Panc1 (cell line): ENCODE measurements around the gene CTTNBP2NL. TPM values are rescaled to one million over a fixed set of nuclear protein-coding genes. Genes with fewer than 3 reads are reported as not detected.
"Not testable (repeated sequence)": the region's sequence is repeated elsewhere in the genome, so short reads cannot be mapped to it uniquely, and the experiment has no call there.

Experiments
- ATAC-seq: fragments of 200-7000 bp; cut with Tn5 transposase; 2 replicates; pipeline ENCODE4 v1.9.1; 2020; ENCODE audit warnings: mild to moderate bottlenecking, moderate library complexity
- BruUV-seq: library from RNA; stranded (reverse); fragments of 400-500 nt; replicated peaks from 2 replicates; lab custom pipeline; 2021; lab: Mats Ljungman, UMichigan
- CTCF ChIA-PET: fragments of 300-600 bp; sonication (Branson Sonifier 250); formaldehyde crosslinking; loops from one replicate; lab custom pipeline; 2022; ENCODE audit warnings: antibody characterized with exemption; lab: Charles Lee
- POLR2A ChIA-PET: fragments of 300-600 bp; sonication (Branson Sonifier 250); formaldehyde crosslinking; loops from one replicate; lab custom pipeline; 2022; ENCODE audit warnings: antibody characterized with exemption; lab: Charles Lee
- DNase-seq: peaks from one replicate; pipeline ENCODE4 v3.0.0-alpha.2; 2010; ENCODE audit warnings: low read depth, low spot score
- H3K27ac ChIP-seq: 2 replicates; pipeline ENCODE4 v1.5.1; 2011; ENCODE audit warnings: mild to moderate bottlenecking, low read length, inconsistent platforms
- H3K27me3 ChIP-seq: fragments of 200-500 bp; sonication (Bioruptor generic); 2 replicates; pipeline ENCODE4 v1.6.0; 2014; ENCODE audit warnings: low read length, inconsistent platforms; ENCODE audit not compliant: control insufficient read depth, insufficient read depth
- H3K36me3 ChIP-seq: fragments of 200-500 bp; sonication (Bioruptor generic); 2 replicates; pipeline ENCODE4 v1.5.1; 2014; ENCODE audit warnings: inconsistent platforms, mild to moderate bottlenecking, low read length, moderate library complexity; ENCODE audit not compliant: control insufficient read depth, insufficient read depth
- H3K4me1 ChIP-seq: 2 replicates; pipeline ENCODE4 v1.5.1; 2011; ENCODE audit warnings: inconsistent platforms, mild to moderate bottlenecking, low read length, moderate library complexity; ENCODE audit not compliant: control insufficient read depth, insufficient read depth
- H3K4me3 ChIP-seq, 2 experiments: 2 replicates each; pipeline ENCODE4 v1.5.1; 2011 to 2012; ENCODE audit warnings: low read depth in 2 of 2, low read length in 2 of 2, mild to moderate bottlenecking in 2 of 2, inconsistent platforms in 1 of 2, moderate library complexity in 1 of 2
- H3K9me3 ChIP-seq: fragments of 200-500 bp; sonication (Bioruptor generic); 2 replicates; pipeline ENCODE4 v1.5.1; 2014; ENCODE audit warnings: low read depth, mild to moderate bottlenecking, inconsistent platforms, low read length, moderate library complexity; ENCODE audit not compliant: control insufficient read depth, insufficient read depth
- CTCF ChIP-seq: fragments of 450-650 bp; IDR thresholded peaks from 2 replicates; pipeline ENCODE4 v1.5.1; 2017; ENCODE audit warnings: mild to moderate bottlenecking
- POLR2AphosphoS5 ChIP-seq: IDR thresholded peaks from 2 replicates; pipeline ENCODE4 v1.6.1; 2012; ENCODE audit warnings: mild to moderate bottlenecking, low read depth, low read length, moderate library complexity
- REST ChIP-seq, 2 experiments: IDR thresholded peaks; 2 replicates each; pipeline ENCODE4 v1.6.1; 2011 to 2012; ENCODE audit warnings: low read depth in 2 of 2, control low read depth in 1 of 2, low read length in 1 of 2, mild to moderate bottlenecking in 1 of 2, moderate library complexity in 1 of 2; ENCODE audit not compliant: insufficient read depth in 1 of 2
- SIN3A ChIP-seq: IDR thresholded peaks from 2 replicates; pipeline ENCODE4 v1.6.1; 2012; ENCODE audit warnings: low read depth, mild to moderate bottlenecking, low read length, moderate library complexity, borderline replicate concordance; ENCODE audit not compliant: insufficient read depth
- TCF7L2 ChIP-seq: IDR thresholded peaks from 2 replicates; pipeline ENCODE4 v1.6.1; 2011; ENCODE audit warnings: mild to moderate bottlenecking, low read depth, low read length, inconsistent platforms
- in situ Hi-C: cut with HindIII; loops from 2 replicates; pipeline ENCODE4 v1.10.0; 2016; ENCODE audit warnings: low sequenced_read_pairs, low pct_unique_long_range_greater_than_20kb
- intact Hi-C: fragments of 100-400 bp; cut with micrococcal nuclease; formaldehyde crosslinking; loops from one replicate; pipeline ENCODE4 v1.10.0; 2022; ENCODE audit not compliant: unreplicated experiment
- total RNA-seq: library from RNA; stranded (reverse); gene quantifications from one replicate; pipeline ENCODE4 v1.2.1, GENCODE V29; 2021; ENCODE audit not compliant: unreplicated experiment

CTTNBP2NL gene
- total RNA-seq, 1 experiment from 2014 or later, result 18.4 TPM

- H3K4me1 ChIP-seq, H3K27me3 ChIP-seq, H3K36me3 ChIP-seq, BruUV-seq, in situ Hi-C loops, H3K27ac ChIP-seq, POLR2A ChIA-PET, DNase-seq, H3K4me3 ChIP-seq, ATAC-seq, H3K9me3 ChIP-seq, intact Hi-C loops: not testable (repeated sequence)
- CTCF ChIA-PET, result interaction anchor here (0.7 kb wide), 1 partner anchor 1141 kb away, joined by 17 read pairs; no protein-coding TSS in a partner anchor
Measured at GRCh38 chr1:112487686-112488085, 91.7 kb downstream of the CTTNBP2NL start.

- H3K36me3 ChIP-seq, result no peaks in the 10 kb centered on the region
- no peaks in the 10 kb centered on the region for H3K27me3 ChIP-seq
- intact Hi-C loops (no loop called here), in situ Hi-C loops (no loop called here)
- H3K4me1 ChIP-seq, result no peaks in the 10 kb centered on the region
- ChIA-PET POLR2A (no interaction called here), CTCF (no interaction called here)
- no peak for ATAC-seq
- no peak overlapping the region for H3K27ac ChIP-seq
- no peak for DNase-seq
- H3K9me3 ChIP-seq, result no peaks in the 10 kb centered on the region
- no TSS peak for BruUV-seq
- TF ChIP-seq SIN3A (no peak), REST (IDR thresholded peaks at IDR 0.05; ENCODE audit: insufficient read depth in 1 of 2, low read depth in 2 of 2, low read length in 1 of 2) (no peak), TCF7L2 (no peak), CTCF (no peak), POLR2AphosphoS5 (no peak)
- H3K4me3 ChIP-seq, result no peak overlapping the region
Measured at GRCh38 chr1:112488141-112488540, 92.1 kb downstream of the CTTNBP2NL start.

GRCh38 chr1:112492076-112492475, 96.1 kb downstream of the CTTNBP2NL start:
- ATAC-seq, result no peak
- no TSS peak for BruUV-seq
- in situ Hi-C loops, result no loop called here
- Histone ChIP-seq H3K4me3 (no peak overlapping the region), H3K4me1 (no peaks in the 10 kb centered on the region), H3K27me3 (no peaks in the 10 kb centered on the region), H3K9me3 (no peaks in the 10 kb centered on the region), H3K27ac (no peak overlapping the region), H3K36me3 (no peaks in the 10 kb centered on the region)
- ChIA-PET CTCF (no interaction called here), POLR2A (no interaction called here)
- TF ChIP-seq POLR2AphosphoS5 (no peak), TCF7L2 (no peak), REST (IDR thresholded peaks at IDR 0.05; ENCODE audit: insufficient read depth in 1 of 2, low read depth in 2 of 2, low read length in 1 of 2) (no peak), SIN3A (no peak), CTCF (no peak)
- intact Hi-C loops, result no loop called here
- no peak for DNase-seq
